ENCODE data around the gene CEACAM19. TPM values are rescaled to one million over a fixed set of nuclear protein-coding genes. Genes with fewer than 3 reads are reported as not detected.

CEACAM19 gene
- total RNA-seq, 4 donors from 2014 or later, result 0.78 to 5.5 (median 3.8) TPM

DNA sequence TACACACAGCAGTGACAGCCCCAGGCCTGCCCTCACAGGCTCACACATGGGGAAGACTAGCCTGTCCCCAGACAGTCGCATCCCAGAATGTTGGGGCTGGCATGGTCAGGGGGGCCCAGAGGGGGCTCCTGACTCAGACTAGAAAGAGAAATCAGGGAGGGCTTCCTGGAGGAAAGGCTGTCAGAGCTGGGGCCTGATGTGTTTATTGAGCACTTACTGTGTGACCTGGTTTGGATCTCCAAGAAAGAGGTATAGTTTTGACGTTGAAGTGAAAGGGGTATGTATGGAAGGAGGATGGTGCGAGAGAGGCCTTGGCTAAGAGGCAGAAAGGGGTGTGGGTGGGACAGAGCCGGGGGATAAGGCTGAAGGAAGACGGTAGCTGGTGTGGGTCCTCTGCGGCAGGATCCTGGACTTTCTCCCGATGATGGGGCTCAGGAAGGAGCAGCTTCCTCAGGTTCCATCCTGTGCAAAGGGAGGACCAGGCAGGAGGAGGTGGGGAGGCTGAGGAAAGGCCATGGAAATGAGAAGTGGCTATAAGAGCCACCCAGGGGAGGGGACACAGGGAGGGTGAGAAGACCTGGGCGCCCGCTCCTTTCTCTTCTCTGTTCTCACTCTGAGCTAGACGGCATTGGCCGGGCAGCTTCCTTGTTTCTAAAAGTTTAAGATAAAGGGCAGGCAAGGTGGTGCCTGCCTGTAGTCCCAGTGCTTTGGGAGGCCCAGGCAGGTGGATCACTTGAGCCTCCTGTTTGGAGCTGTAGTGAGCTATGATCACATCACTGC is 61.1 kb downstream of the CEACAM19 start:
- Histone ChIP-seq H3K27me3 (no peaks in the 10 kb centered on the region), H3K4me1 (peaks cover 12 to 15% of the 10 kb centered on the region in 2 donors), H3K4me3 (replicated peaks in 1 of 3) (no peak overlapping the region), H3K27ac (no peak overlapping the region), H3K9me3 (no peaks in the 10 kb centered on the region), H3K36me3 (no peaks in the 10 kb centered on the region)
- intact Hi-C loops (cut with DNase I), result no loop called here
- TF ChIP-seq, protein P1, sequence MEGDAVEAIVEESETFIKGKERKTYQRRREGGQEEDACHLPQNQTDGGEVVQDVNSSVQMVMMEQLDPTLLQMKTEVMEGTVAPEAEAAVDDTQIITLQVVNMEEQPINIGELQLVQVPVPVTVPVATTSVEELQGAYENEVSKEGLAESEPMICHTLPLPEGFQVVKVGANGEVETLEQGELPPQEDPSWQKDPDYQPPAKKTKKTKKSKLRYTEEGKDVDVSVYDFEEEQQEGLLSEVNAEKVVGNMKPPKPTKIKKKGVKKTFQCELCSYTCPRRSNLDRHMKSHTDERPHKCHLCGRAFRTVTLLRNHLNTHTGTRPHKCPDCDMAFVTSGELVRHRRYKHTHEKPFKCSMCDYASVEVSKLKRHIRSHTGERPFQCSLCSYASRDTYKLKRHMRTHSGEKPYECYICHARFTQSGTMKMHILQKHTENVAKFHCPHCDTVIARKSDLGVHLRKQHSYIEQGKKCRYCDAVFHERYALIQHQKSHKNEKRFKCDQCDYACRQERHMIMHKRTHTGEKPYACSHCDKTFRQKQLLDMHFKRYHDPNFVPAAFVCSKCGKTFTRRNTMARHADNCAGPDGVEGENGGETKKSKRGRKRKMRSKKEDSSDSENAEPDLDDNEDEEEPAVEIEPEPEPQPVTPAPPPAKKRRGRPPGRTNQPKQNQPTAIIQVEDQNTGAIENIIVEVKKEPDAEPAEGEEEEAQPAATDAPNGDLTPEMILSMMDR (IDR thresholded peaks at IDR 0.05), result no peak
- no peak for TF ChIP-seq POLR2A (IDR thresholded peaks at IDR 0.05)
- WGBS, 2 donors, result 77 to 81% methylated on average over 11 of the region's 11 CpGs
- DNase-seq, result no peak

MicroRNAs within 50 kb of the gene (microRNA counts, 767-probe panel; counts per million panel counts)
- microRNA hsa-miR-4531, result 3,012 to 3,573 counts per million in 2 donors

Small RNAs within 50 kb of the gene (microRNA-seq; reads per million reads assigned to microRNA genes)
- not detected for gene MIR4531

Small RNAs within 50 kb of the gene (small RNA-seq; reads per million reads assigned to genes)
- not detected for gene RF00285

Other genes with a start within 250 kb of the CEACAM19 start
- gene ZNF229, start 223.0 kb upstream of the CEACAM19 start, total RNA-seq, result 10 to 100 TPM; 13.3 to 22.9 (median 17.8) TPM
- gene ZNF180, start 171.0 kb upstream of the CEACAM19 start, total RNA-seq, result 10 to 100 TPM; 13.4 to 41.7 (median 19.9) TPM
- not detected for gene CEACAM20, start 141.8 kb upstream of the CEACAM19 start, total RNA-seq
- gene IGSF23, start 57.9 kb upstream of the CEACAM19 start, total RNA-seq, result not detected
- gene PVR, start 27.6 kb upstream of the CEACAM19 start, total RNA-seq, result 10 to 100 TPM; 25.4 to 36.5 (median 30.2) TPM
- under 1 TPM in 1 of 4 donors, not detected in 3; 0.40 TPM for gene CEACAM16, start 27.7 kb downstream of the CEACAM19 start, total RNA-seq
- 10 to 100 TPM; 12.4 to 56.2 (median 16.8) TPM for gene BCL3, start 77.2 kb downstream of the CEACAM19 start, total RNA-seq
- gene CBLC, start 106.4 kb downstream of the CEACAM19 start, total RNA-seq, result 1 to 10 TPM; 2.0 to 5.6 (median 3.1) TPM
- 100 to 1,000 TPM; 156 to 391 (median 285) TPM for gene BCAM, start 137.6 kb downstream of the CEACAM19 start, total RNA-seq
- 100 to 1,000 TPM in 3 of 4 donors, 10 to 100 TPM in 1; 88.6 to 164 (median 117) TPM for gene NECTIN2, start 174.8 kb downstream of the CEACAM19 start, total RNA-seq
- 10 to 100 TPM; 40.2 to 82.8 (median 58.3) TPM for gene TOMM40, start 219.8 kb downstream of the CEACAM19 start, total RNA-seq
- 100 to 1,000 TPM; 199 to 635 (median 313) TPM for gene APOE, start 234.3 kb downstream of the CEACAM19 start, total RNA-seq
- gene APOC1, start 243.1 kb downstream of the CEACAM19 start, total RNA-seq, result 100 to 1,000 TPM in 1 of 4 donors, 10 to 100 TPM in 2, 1 to 10 TPM in 1; 4.1 to 113 (median 45.6) TPM